Loucy (cell line): ENCODE results near the gene FN3KRP.

Experiments
- CTCF ChIP-seq: fragments of 200-600 bp; sonication (generic); conservative IDR thresholded peaks from 2 replicates; pipeline ENCODE4 v1.5.1; 2014; ENCODE audit warnings: mild to moderate bottlenecking, antibody characterized with exemption, low read length
- EZH2phosphoT487 ChIP-seq: fragments of 200-600 bp; IDR thresholded peaks from 2 replicates; pipeline ENCODE4 v1.6.1; 2018; ENCODE audit warnings: antibody characterized with exemption, mild to moderate bottlenecking, moderate library complexity, borderline replicate concordance

- TF ChIP-seq CTCF: no peak
- TF ChIP-seq EZH2phosphoT487: no peak
Observed at GRCh38 chr17:82751171-82751570, 34.7 kb downstream of the FN3KRP start.
